GM12864 (cell line): Measurements from ENCODE around the gene POLR3B.

Source experiments
- DNase-seq: peaks from one replicate; pipeline ENCODE4 v3.0.0-alpha.2; 2011; ENCODE audit warnings: low read depth
- H3K4me3 ChIP-seq: 2 replicates; pipeline ENCODE4 v1.5.1; 2011; ENCODE audit warnings: mild to moderate bottlenecking, low read depth, low read length, control low read depth
- CTCF ChIP-seq: IDR thresholded peaks from 2 replicates; pipeline ENCODE4 v1.5.1; 2011; ENCODE audit warnings: low read depth, mild to moderate bottlenecking, moderate library complexity, low read length, control low read depth, inconsistent platforms; ENCODE audit errors: missing control alignments

POLR3B gene

GRCh38 chr12:106342397-106343213 lies 14.9 kb upstream of the POLR3B start:
- no peak for DNase-seq
- no peak overlapping the region for H3K4me3 ChIP-seq
- TF ChIP-seq CTCF = no peak

- H3K4me3 ChIP-seq = no peak overlapping the region
- DNase-seq = no peak
- no peak for TF ChIP-seq CTCF
These were observed 14.4 kb upstream of the POLR3B start for GRCh38 chr12:106343214-106343528.

GRCh38 chr12:106344131-106344530 lies 13.4 kb upstream of the POLR3B start:
- no peak for DNase-seq
- H3K4me3 ChIP-seq = no peak overlapping the region
- TF ChIP-seq CTCF = no peak

GRCh38 chr12:106345746-106346145 lies 11.8 kb upstream of the POLR3B start:
- DNase-seq = no peak
- H3K4me3 ChIP-seq = no peak overlapping the region
- no peak for TF ChIP-seq CTCF

- DNase-seq = no peak
- no peak overlapping the region for H3K4me3 ChIP-seq
- TF ChIP-seq CTCF = no peak
These were observed 9.1 kb upstream of the POLR3B start for GRCh38 chr12:106348411-106348810.

GRCh38 chr12:106353175-106353574 lies 4.4 kb upstream of the POLR3B start:
- no peak overlapping the region for H3K4me3 ChIP-seq
- DNase-seq = no peak
- TF ChIP-seq CTCF = no peak
